OCI-LY3 (cell line): ENCODE measurements around the gene PPP1R15A.
"Not testable (repeated sequence)": the region's sequence is repeated elsewhere in the genome, so short reads cannot be mapped to it uniquely, and the experiment has no call there.

ENCODE experiments used
- H2AFZ ChIP-seq: fragments of 200-600, 300-600 bp; shearing (Covaris generic); 2 replicates; pipeline ENCODE4 v1.6.0; 2014; ENCODE audit warnings: antibody characterized with exemption, low read depth, low read length
- H3K27ac ChIP-seq: fragments of 200-600, 300-600 bp; sonication (generic); 2 replicates; pipeline ENCODE4 v1.5.1; 2014; ENCODE audit warnings: mild to moderate bottlenecking, low read length, moderate library complexity, mixed read lengths
- H3K27me3 ChIP-seq: fragments of 200-600, 300-600 bp; sonication (generic); 2 replicates; pipeline ENCODE4 v1.6.1; 2014; ENCODE audit warnings: low read depth, low read length, mixed read lengths
- H3K36me3 ChIP-seq: fragments of 200-600, 300-600 bp; sonication (generic); replicated peaks from 2 replicates; pipeline ENCODE3; 2014; ENCODE audit warnings: low read depth, low read length, mixed read lengths
- H3K4me1 ChIP-seq: fragments of 300-600, 200-600 bp; sonication (generic); 2 replicates; pipeline ENCODE4 v1.6.1; 2014; ENCODE audit warnings: low read length, mixed read lengths
- H3K4me2 ChIP-seq: fragments of 200-600, 300-600 bp; sonication (generic); 2 replicates; pipeline ENCODE4 v1.6.1; 2014; ENCODE audit warnings: low read length, mixed read lengths
- H3K4me3 ChIP-seq: fragments of 300-600, 200-600 bp; sonication (generic); 2 replicates; pipeline ENCODE4 v1.5.1; 2014; ENCODE audit warnings: antibody characterized with exemption, mild to moderate bottlenecking, low read length, moderate library complexity
- H3K79me2 ChIP-seq: fragments of 300-600, 200-600 bp; shearing (Covaris generic); 2 replicates; pipeline ENCODE4 v1.6.1; 2014; ENCODE audit warnings: mild to moderate bottlenecking, low read length, mixed read lengths
- H3K9ac ChIP-seq: fragments of 300-600, 200-600 bp; shearing (Covaris generic); 2 replicates; pipeline ENCODE4 v1.6.0; 2014; ENCODE audit warnings: mild to moderate bottlenecking, low read length, moderate library complexity
- H3K9me3 ChIP-seq: fragments of 200-600, 300-600 bp; shearing (Covaris generic); 2 replicates; pipeline ENCODE4 v1.6.1; 2014; ENCODE audit warnings: low read length, mixed read lengths; ENCODE audit not compliant: insufficient read depth
- H4K20me1 ChIP-seq: fragments of 200-600, 300-600 bp; sonication (generic); 2 replicates; pipeline ENCODE4 v1.6.1; 2016; ENCODE audit warnings: low read length, mixed read lengths; ENCODE audit not compliant: insufficient read depth
- EZH2phosphoT487 ChIP-seq: fragments of 200-600 bp; shearing (Covaris generic); IDR thresholded peaks from 2 replicates; pipeline ENCODE4 v1.6.1; 2018; ENCODE audit warnings: antibody characterized with exemption, mixed run types, low read depth
- TF ChIP-seq, protein P1 (sequence below): fragments of 200-600, 300-600 bp; sonication (generic); IDR thresholded peaks from 2 replicates; pipeline ENCODE4 v1.5.1; 2014; ENCODE audit warnings: antibody characterized with exemption, low read length, low read depth

Gene PPP1R15A

DNA sequence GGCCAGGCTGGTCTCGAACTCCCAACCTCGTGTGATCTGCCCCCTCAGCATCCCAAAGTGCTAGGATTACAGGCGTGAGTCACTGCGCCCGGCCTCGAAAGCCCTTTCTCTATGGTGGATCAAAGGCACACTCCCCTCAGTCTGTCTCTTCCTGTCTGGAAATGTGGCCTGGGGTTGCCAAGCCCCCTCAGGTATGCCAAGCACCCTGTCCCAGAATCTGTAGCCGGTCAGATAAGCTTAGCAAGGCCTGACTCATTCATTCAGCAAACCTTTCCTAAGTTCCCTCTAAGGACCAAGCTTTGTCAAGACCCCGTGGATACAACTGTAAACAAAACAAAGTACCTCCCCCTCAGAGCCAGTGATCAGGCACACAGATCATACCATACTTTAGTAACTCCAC lies 42.0 kb downstream of the PPP1R15A start:
- peaks cover 11% of the 10 kb centered on the region; the same call in 1 of the 2 replicates for H3K4me1 ChIP-seq
- H3K79me2 ChIP-seq = no peaks in the 10 kb centered on the region
- TF ChIP-seq EZH2phosphoT487 = no peak
- TF ChIP-seq, protein P1, sequence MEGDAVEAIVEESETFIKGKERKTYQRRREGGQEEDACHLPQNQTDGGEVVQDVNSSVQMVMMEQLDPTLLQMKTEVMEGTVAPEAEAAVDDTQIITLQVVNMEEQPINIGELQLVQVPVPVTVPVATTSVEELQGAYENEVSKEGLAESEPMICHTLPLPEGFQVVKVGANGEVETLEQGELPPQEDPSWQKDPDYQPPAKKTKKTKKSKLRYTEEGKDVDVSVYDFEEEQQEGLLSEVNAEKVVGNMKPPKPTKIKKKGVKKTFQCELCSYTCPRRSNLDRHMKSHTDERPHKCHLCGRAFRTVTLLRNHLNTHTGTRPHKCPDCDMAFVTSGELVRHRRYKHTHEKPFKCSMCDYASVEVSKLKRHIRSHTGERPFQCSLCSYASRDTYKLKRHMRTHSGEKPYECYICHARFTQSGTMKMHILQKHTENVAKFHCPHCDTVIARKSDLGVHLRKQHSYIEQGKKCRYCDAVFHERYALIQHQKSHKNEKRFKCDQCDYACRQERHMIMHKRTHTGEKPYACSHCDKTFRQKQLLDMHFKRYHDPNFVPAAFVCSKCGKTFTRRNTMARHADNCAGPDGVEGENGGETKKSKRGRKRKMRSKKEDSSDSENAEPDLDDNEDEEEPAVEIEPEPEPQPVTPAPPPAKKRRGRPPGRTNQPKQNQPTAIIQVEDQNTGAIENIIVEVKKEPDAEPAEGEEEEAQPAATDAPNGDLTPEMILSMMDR = no peak
- H3K27me3 ChIP-seq = no peaks in the 10 kb centered on the region
- no peak overlapping the region for H2AFZ ChIP-seq
- H3K36me3 ChIP-seq = peaks cover 24% of the 10 kb centered on the region
- H3K4me3 ChIP-seq = no peak overlapping the region
- H3K4me2 ChIP-seq = no peak overlapping the region
- H3K9ac ChIP-seq = no peak overlapping the region
- no peaks in the 10 kb centered on the region for H3K9me3 ChIP-seq
- no peak overlapping the region for H3K27ac ChIP-seq
- H4K20me1 ChIP-seq = no peaks in the 10 kb centered on the region

DNA sequence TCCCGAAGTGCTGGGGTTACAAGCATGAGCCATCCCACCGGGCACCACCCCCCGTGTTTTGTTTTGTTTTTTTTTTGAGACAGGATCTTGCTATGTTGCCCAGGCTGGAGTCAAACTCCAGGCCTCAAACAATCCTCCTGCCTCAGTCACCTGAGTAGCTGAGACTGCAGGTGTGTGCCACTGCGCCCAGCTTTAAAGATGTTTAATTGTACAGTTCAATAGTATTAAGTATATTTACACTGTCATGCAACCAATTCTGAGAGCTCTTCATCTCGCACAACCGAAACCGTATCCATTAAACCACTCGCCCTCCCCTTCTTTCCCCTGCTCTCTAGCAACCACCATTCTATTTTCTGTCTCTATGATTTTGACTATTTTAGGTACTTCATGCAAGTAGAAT lies 43.5 kb downstream of the PPP1R15A start:
- Histone ChIP-seq H2AFZ (no peak overlapping the region), H3K9me3 (no peaks in the 10 kb centered on the region), H3K4me2 (no peak overlapping the region), H4K20me1 (no peaks in the 10 kb centered on the region), H3K4me1 (peaks cover 5% of the 10 kb centered on the region; the same call in 1 of the 2 replicates), H3K36me3 (peaks cover 24% of the 10 kb centered on the region), H3K27ac (no peak overlapping the region), H3K27me3 (no peaks in the 10 kb centered on the region), H3K9ac (no peak overlapping the region), H3K4me3 (no peak overlapping the region), H3K79me2 (no peaks in the 10 kb centered on the region)
- TF ChIP-seq, protein P1 = no peak
- TF ChIP-seq EZH2phosphoT487 = no peak

DNA sequence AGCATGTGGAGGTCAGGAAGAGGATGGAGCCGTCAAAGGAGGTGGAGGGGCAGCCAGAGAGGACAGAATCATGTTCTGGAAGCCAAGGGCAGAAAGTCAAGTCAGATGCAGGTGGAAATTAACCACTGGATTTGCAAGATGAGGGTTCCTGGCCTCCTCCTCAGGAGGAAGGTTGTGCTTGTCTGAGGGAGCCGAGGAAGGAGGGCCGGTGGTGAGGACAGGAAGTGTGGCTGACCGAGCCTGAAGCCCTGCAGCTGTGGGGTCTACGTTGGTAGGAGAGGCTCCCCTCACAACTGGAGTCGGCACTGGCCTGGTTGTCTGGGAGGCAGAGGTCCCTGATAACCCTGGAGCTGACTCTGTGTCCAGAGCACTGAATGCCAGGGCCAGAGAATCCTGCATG lies 45.9 kb downstream of the PPP1R15A start:
- H3K27me3 ChIP-seq = no peaks in the 10 kb centered on the region
- H3K9me3 ChIP-seq = no peaks in the 10 kb centered on the region
- H3K4me3 ChIP-seq = no peak overlapping the region
- peaks cover 5% of the 10 kb centered on the region; the same call in 1 of the 2 replicates for H3K4me1 ChIP-seq
- TF ChIP-seq, protein P1 = no peak
- TF ChIP-seq EZH2phosphoT487 = no peak
- H4K20me1 ChIP-seq = no peaks in the 10 kb centered on the region
- H3K36me3 ChIP-seq = peaks cover 19% of the 10 kb centered on the region
- no peak overlapping the region for H3K27ac ChIP-seq
- H3K4me2 ChIP-seq = no peak overlapping the region
- H2AFZ ChIP-seq = no peak overlapping the region
- H3K79me2 ChIP-seq = no peaks in the 10 kb centered on the region
- H3K9ac ChIP-seq = no peak overlapping the region

DNA sequence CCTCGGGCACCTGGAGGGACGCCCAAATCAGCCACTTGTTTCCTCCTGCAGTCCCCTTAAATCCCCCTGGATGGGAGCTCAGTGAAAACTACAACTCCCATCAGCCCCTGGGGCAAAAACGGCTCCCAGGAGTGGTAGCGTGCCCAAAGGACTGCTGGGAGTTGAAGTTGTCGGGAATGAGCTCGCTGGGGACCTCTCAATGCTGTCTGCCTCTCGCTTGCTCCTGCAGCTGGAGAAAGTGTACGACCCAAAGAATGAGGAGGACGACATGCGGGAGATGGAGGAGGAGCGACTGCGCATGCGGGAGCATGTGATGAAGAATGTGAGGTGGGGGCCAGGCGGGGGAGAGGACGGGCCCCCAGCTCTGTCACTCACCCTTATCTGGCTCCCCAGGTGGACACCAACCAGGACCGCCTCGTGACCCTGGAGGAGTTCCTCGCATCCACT lies 46.6 kb downstream of the PPP1R15A start:
- Histone ChIP-seq H3K4me3 (no peak overlapping the region), H2AFZ (no peak overlapping the region), H3K27ac (no peak overlapping the region), H3K4me2 (no peak overlapping the region), H3K9ac (no peak overlapping the region), H3K9me3 (no peaks in the 10 kb centered on the region), H3K36me3 (peaks cover 14% of the 10 kb centered on the region), H3K79me2 (no peaks in the 10 kb centered on the region), H3K27me3 (no peaks in the 10 kb centered on the region), H3K4me1 (peaks cover 5% of the 10 kb centered on the region; the same call in 1 of the 2 replicates), H4K20me1 (no peaks in the 10 kb centered on the region)
- TF ChIP-seq EZH2phosphoT487 = no peak
- TF ChIP-seq, protein P1 = no peak

DNA sequence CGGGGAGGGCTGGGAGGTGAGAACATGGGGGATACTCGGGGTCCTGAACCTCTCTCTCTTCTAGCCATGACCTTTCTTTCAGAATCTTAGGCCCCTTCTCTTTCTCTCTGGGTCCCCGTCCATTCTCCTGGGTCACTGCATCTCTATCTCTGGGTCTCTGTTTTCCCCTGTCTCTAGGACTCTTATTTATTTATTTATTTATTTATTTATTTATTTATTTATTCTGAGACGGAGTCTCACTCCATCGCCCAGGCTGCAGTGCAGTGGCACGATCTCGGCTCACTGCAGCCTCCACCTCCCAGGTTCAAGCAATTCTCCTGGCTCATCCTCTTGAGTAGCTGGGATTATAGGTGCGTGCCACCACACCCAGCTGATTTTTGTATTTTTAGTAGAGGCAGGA lies 47.0 kb downstream of the PPP1R15A start:
- H3K27me3 ChIP-seq, H3K4me3 ChIP-seq, H3K9ac ChIP-seq, H2AFZ ChIP-seq, H4K20me1 ChIP-seq, H3K4me1 ChIP-seq, H3K9me3 ChIP-seq, H3K27ac ChIP-seq, H3K4me2 ChIP-seq, H3K79me2 ChIP-seq: not testable (repeated sequence)
- peaks cover 12% of the 10 kb centered on the region for H3K36me3 ChIP-seq
